Measurements from ENCODE around the gene MAP3K4.

The MAP3K4 gene

GRCh38 chr6:161079566-161080262 lies 88.1 kb downstream of the MAP3K4 start:
- no peak overlapping the region for H3K4me3 ChIP-seq (ENCODE audit: low read depth in 1 of 2, low read length in 1 of 2)
- no peaks in the 10 kb centered on the region for H3K27me3 ChIP-seq
- H3K9me3 ChIP-seq = no peaks in the 10 kb centered on the region
- peaks cover 64% of the 10 kb centered on the region for H3K36me3 ChIP-seq
- TF ChIP-seq CTCF (IDR thresholded peaks at IDR 0.05) = no peak
- no peak overlapping the region for H3K27ac ChIP-seq
- no peaks in the 10 kb centered on the region for H3K4me1 ChIP-seq (ENCODE audit: control insufficient read depth in 1 of 2, insufficient read depth in 1 of 2, low read depth in 1 of 2, low read length in 1 of 2)

GRCh38 chr6:161080263-161080970 lies 88.8 kb downstream of the MAP3K4 start:
- TF ChIP-seq CTCF (IDR thresholded peaks at IDR 0.05) = no peak
- no peak overlapping the region for H3K4me3 ChIP-seq (ENCODE audit: low read depth in 1 of 2, low read length in 1 of 2)

GRCh38 chr6:161082215-161082614 lies 90.6 kb downstream of the MAP3K4 start:
- Histone ChIP-seq H3K27ac (no peak overlapping the region), H3K4me1 (ENCODE audit: control insufficient read depth in 1 of 2, insufficient read depth in 1 of 2, low read depth in 1 of 2, low read length in 1 of 2) (no peaks in the 10 kb centered on the region), H3K4me3 (ENCODE audit: low read depth in 1 of 2, low read length in 1 of 2) (no peak overlapping the region), H3K36me3 (peaks cover 51% of the 10 kb centered on the region), H3K27me3 (no peaks in the 10 kb centered on the region), H3K9me3 (no peaks in the 10 kb centered on the region)
- TF ChIP-seq CTCF (IDR thresholded peaks at IDR 0.05) = no peak

More at GRCh38 chr6:161080263-161080970, 88.8 kb downstream of the MAP3K4 start:
- no peaks in the 10 kb centered on the region for H3K9me3 ChIP-seq
- H3K36me3 ChIP-seq = peaks cover 58% of the 10 kb centered on the region
- H3K27ac ChIP-seq = no peak overlapping the region
- H3K27me3 ChIP-seq = no peaks in the 10 kb centered on the region
- H3K4me1 ChIP-seq (ENCODE audit: control insufficient read depth in 1 of 2, insufficient read depth in 1 of 2, low read depth in 1 of 2, low read length in 1 of 2) = no peaks in the 10 kb centered on the region

- Histone ChIP-seq H3K4me3 (ENCODE audit: low read depth in 1 of 2, low read length in 1 of 2) (no peak overlapping the region), H3K36me3 (peaks cover 75% of the 10 kb centered on the region), H3K4me1 (ENCODE audit: control insufficient read depth in 1 of 2, insufficient read depth in 1 of 2, low read depth in 1 of 2, low read length in 1 of 2) (no peaks in the 10 kb centered on the region), H3K9me3 (no peaks in the 10 kb centered on the region), H3K27ac (no peak overlapping the region), H3K27me3 (no peaks in the 10 kb centered on the region)
- TF ChIP-seq CTCF (IDR thresholded peaks at IDR 0.05) = no peak
These were observed 93.7 kb downstream of the MAP3K4 start for GRCh38 chr6:161085246-161085645.

GRCh38 chr6:161088676-161089328 lies 97.2 kb downstream of the MAP3K4 start:
- Histone ChIP-seq H3K27me3 (no peaks in the 10 kb centered on the region), H3K36me3 (peaks cover 67% of the 10 kb centered on the region), H3K4me3 (ENCODE audit: low read depth in 1 of 2, low read length in 1 of 2) (no peak overlapping the region), H3K9me3 (no peaks in the 10 kb centered on the region), H3K27ac (no peak overlapping the region), H3K4me1 (ENCODE audit: control insufficient read depth in 1 of 2, insufficient read depth in 1 of 2, low read depth in 1 of 2, low read length in 1 of 2) (no peaks in the 10 kb centered on the region)
- TF ChIP-seq CTCF (IDR thresholded peaks at IDR 0.05) = no peak

Data from neutrophil (primary cell).